HG02623 (cell line): ENCODE measurements around the gene PDZK1.
"Not testable (repeated sequence)": the region's sequence is repeated elsewhere in the genome, so short reads cannot be mapped to it uniquely, and the experiment has no call there.

Experiments
- ATAC-seq: cut with Tn5 transposase; IDR thresholded peaks from one replicate; pipeline ENCODE4 v1.9.1; 2021; ENCODE audit warnings: moderate library complexity; ENCODE audit not compliant: unreplicated experiment

The PDZK1 gene

GRCh38 chr1:145656245-145656943, 50.8 kb downstream of the PDZK1 start:
- ATAC-seq = not testable (repeated sequence)

DNA sequence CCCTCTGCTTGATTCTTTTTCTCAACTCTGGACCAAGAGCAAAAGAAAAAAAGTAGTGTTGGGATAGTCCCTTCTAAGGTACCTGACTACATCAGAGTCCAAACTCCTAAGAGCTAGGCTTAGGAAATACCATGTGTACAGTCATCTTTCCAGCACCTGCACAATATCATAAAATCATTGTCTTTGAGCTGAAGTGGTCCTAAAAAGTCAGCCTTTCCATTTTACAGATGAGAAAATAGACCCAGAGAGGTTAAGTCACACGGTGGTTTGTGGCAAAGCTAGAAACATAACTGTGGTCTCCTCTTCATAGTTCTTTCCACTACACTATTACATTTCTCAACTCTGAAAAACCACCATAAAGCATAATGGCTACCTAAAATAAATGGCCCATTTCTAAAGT, 63.2 kb downstream of the PDZK1 start:
- not testable (repeated sequence) for ATAC-seq

GRCh38 chr1:145641886-145642285, 65.3 kb downstream of the PDZK1 start:
- ATAC-seq = not testable (repeated sequence)

DNA sequence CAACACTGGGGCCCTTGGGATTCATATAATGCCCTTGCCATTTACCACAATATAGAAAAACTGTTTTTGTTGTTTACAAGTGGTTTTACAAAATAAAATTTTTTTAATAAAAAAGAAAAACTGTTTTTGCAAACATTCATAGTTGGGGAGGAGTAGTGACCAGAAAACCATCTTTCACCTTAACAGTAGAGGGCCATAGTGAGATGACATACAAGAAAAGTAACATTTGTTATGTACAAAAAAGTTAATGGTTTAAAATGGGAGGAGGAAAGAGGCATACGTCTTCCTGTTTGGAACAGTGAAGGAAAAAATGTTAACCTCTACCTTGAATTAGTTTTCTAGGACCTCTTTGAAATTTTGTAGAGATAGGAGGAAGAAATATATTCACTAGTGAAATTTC, 70.9 kb downstream of the PDZK1 start:
- not testable (repeated sequence) for ATAC-seq

GRCh38 chr1:145622177-145622576, 85.0 kb downstream of the PDZK1 start:
- not testable (repeated sequence) for ATAC-seq
